WERI-Rb-1 (cell line): ENCODE measurements around the gene BLMH.

Experiments
- DNase-seq: peaks from one replicate; pipeline ENCODE4 v3.0.0-alpha.2; 2020
- H3K27ac ChIP-seq: fragments of 250-450 bp; sonication (Bioruptor Pico); 2 replicates; pipeline ENCODE4 v1.5.1; 2020; ENCODE audit warnings: mild to moderate bottlenecking, moderate library complexity
- H3K27me3 ChIP-seq: fragments of 250-450 bp; sonication (Bioruptor Pico); 2 replicates; pipeline ENCODE4 v1.5.1; 2021; ENCODE audit warnings: mild to moderate bottlenecking, low read depth, moderate library complexity; ENCODE audit not compliant: insufficient read depth, severe bottlenecking
- H3K36me3 ChIP-seq: fragments of 250-450 bp; sonication (Bioruptor Pico); 2 replicates; pipeline ENCODE4 v1.5.1; 2020; ENCODE audit warnings: mild to moderate bottlenecking, moderate library complexity
- H3K4me3 ChIP-seq: 2 replicates; pipeline ENCODE4 v1.5.1; 2011; ENCODE audit warnings: low read depth, mild to moderate bottlenecking, control low read depth, low read length
- H3K9me3 ChIP-seq: fragments of 250-450 bp; sonication (Bioruptor Pico); 2 replicates; pipeline ENCODE4 v1.5.1; 2021; ENCODE audit warnings: mild to moderate bottlenecking, moderate library complexity; ENCODE audit not compliant: severe bottlenecking
- CTCF ChIP-seq: IDR thresholded peaks from 2 replicates; pipeline ENCODE4 v1.5.1; 2011; ENCODE audit warnings: low read depth, mild to moderate bottlenecking, control low read depth, inconsistent platforms, low read length

Gene BLMH

DNA sequence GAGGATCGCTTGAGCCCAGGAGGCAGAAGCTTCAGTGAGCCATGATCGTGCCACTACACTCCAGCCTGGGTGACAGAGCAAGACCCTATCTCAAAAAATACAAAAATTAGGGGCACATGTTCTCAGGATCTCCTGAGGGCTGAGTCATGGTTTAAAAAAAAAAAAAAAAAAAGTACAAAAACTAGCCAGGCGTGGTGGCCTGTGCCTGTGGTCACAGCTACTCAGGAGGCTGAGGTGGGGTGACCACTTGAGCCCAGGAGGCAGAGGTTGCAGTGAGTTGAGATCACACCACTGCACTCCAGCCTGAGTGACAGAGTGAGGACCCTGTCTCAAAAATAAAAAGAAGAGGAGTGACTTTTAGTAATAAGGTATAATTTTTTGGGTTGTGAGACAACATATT is 16.9 kb downstream of the BLMH start:
- no peak for TF ChIP-seq CTCF
- no peak for DNase-seq
- H3K4me3 ChIP-seq, result no peak overlapping the region
- H3K27me3 ChIP-seq, result no peaks in the 10 kb centered on the region
- H3K36me3 ChIP-seq, result peaks cover 86% of the 10 kb centered on the region
- H3K27ac ChIP-seq, result no peak overlapping the region
- H3K9me3 ChIP-seq, result no peaks in the 10 kb centered on the region

DNA sequence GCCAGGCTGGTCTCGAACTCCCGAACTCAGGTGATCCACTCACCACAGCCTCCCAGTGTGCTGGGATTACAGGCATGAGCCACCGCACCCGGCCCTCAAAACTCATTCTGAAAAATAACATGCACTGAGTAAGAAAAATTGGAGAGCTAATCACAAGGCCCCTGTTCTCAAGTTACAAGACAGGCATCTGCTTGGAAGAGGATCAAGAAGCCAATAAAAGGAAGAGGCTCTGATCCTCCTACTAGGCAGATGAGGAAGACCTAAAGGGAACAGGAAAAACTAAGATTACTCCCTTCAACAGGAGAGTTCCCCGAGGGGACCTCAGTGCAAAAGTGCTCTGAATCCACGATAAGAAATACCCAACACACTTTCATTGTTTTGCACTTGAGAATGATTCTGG is 18.4 kb downstream of the BLMH start:
- TF ChIP-seq CTCF, result no peak
- peaks cover 81% of the 10 kb centered on the region for H3K36me3 ChIP-seq
- DNase-seq, result no peak
- H3K27ac ChIP-seq, result no peak overlapping the region
- H3K27me3 ChIP-seq, result no peaks in the 10 kb centered on the region
- no peak overlapping the region for H3K4me3 ChIP-seq
- no peaks in the 10 kb centered on the region for H3K9me3 ChIP-seq

DNA sequence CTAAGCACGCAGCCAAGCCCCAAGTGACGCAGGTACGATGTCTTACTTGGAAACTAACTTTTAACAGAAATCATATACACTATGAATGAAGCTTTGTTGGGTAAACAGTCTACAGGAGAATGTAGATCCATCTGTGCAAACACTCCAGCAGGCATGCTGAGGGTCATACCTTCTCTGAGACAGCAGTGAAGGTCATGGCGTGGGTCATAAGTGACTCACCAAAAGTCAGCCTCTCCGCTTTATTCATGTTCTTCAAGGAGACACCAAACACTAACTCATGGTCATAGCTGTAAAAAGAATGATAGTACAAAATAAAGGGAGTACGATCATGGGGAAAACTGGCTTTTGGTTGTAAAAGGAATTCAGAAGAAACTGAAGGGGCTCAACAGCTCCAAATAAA is 20.6 kb downstream of the BLMH start:
- Histone ChIP-seq H3K4me3 (no peak overlapping the region), H3K36me3 (peaks cover 82% of the 10 kb centered on the region), H3K9me3 (no peaks in the 10 kb centered on the region), H3K27ac (no peak overlapping the region), H3K27me3 (no peaks in the 10 kb centered on the region)
- no peak for DNase-seq
- TF ChIP-seq CTCF, result no peak

GRCh38 chr17:30267625-30268024 is 24.1 kb downstream of the BLMH start:
- H3K9me3 ChIP-seq, result no peaks in the 10 kb centered on the region
- no peak for TF ChIP-seq CTCF
- no peak overlapping the region for H3K4me3 ChIP-seq
- peaks cover 78% of the 10 kb centered on the region for H3K36me3 ChIP-seq
- DNase-seq, result no peak
- H3K27me3 ChIP-seq, result no peaks in the 10 kb centered on the region
- no peak overlapping the region for H3K27ac ChIP-seq

DNA sequence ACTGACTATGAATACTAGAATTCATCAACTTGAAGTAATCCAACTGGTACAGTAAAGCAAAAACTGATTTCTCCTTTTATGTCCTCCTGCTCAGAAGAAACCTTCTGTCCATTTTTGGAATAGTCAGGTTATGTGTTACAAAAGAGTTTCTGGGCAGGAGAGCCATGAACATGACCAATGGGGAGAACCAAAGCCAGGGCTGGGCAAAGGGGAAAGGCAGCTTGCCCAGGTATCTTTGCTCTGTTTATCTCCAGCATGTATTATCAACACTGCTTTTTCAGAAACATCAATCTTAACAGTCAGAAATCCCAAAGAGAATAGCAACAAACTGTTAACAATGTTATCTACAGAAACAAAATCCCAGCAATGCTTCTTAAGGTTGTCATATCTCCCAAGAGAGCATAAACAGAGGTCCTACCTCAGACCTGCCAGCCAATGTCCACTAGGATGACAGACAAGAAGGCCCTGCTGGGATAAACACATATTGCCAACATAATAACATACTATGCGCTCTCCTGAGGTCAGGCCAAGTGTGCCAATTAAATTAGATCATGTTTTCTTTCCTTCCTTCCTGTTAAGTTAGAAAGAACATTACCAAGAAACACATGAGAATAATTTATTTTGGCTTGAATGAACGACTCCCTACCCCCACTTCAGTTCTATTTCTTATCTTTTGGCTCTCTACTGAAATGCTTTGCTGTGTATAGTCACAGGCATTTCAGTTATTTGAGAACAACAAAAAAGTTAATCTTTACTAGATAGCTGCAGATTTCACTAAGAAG is 28.0 kb downstream of the BLMH start:
- Histone ChIP-seq H3K27ac (peak overlapping the region; percentile 17; the same call in 1 of the 2 replicates), H3K4me3 (no peak overlapping the region), H3K9me3 (no peaks in the 10 kb centered on the region), H3K27me3 (no peaks in the 10 kb centered on the region), H3K36me3 (peaks cover 74% of the 10 kb centered on the region)
- DNase-seq, result no peak
- TF ChIP-seq CTCF, result no peak
